Stimulated activated CD8-positive, alpha-beta memory T cell treated with anti-CD3 and anti-CD28 coated beads, Interleukin-12 subunit alpha, Interleukin-12 subunit beta, amount 100 ng/mL, for 4 hours (primary cell): ENCODE data around the gene PIPOX.

Source experiments
- DNase-seq: peaks from one replicate; pipeline ENCODE4 v3.0.0-alpha.2; 2020; ENCODE audit warnings: low read depth

PIPOX gene

DNA sequence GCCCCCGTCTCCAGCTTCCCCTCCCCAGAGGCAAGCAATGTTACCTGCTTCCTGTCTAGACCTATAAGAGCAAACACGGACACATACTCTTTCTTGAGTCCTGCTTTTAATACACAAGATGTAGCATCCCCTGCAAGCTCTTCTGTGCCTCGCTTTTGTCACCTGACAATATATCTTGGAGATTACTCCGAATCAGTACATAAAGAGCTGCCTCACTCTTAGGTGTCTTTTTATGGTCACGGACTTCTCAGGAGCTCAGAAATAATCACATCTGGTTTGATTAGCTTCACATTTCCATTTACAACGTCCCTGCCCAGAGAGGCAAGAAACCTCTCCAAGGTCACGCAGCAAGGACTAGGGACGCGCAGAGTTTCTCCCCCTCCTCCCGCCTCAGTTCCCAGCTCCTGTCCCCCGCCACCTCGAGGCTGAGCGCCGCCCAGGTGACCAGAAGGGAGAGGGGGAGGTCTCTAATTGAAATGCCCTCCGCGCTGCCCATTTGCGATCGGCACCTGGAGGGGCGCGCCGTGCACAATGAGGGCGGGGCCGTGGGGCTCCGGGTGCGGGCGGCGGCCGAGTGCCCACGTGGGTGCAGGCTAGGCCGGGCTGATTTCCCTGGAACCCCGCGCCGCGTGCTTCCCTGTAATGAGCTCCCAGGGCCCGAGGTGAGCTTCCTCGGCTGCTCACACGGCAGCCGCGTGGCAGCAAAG, 23.3 kb upstream of the PIPOX start:
- DNase-seq, result no peak

DNA sequence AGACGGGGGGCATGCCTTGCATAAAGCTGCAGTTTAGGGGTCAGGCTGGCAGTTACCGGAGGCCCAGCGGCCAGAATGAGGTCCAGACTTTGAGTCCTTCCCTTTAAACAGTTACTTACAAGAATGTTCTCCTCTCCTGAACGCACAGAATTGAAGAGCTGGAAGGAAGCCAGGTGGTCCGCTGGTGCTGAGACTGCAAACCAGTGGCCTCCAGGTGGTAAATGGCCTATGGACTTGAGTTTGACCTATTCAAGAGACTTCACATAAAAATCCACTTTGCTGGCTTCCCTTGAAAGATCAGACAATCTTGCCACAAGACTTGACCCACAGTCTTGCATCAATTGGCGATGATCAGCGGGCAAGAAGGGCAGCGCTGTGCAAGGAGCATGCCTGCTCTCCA, 22.4 kb upstream of the PIPOX start:
- no peak for DNase-seq

DNA sequence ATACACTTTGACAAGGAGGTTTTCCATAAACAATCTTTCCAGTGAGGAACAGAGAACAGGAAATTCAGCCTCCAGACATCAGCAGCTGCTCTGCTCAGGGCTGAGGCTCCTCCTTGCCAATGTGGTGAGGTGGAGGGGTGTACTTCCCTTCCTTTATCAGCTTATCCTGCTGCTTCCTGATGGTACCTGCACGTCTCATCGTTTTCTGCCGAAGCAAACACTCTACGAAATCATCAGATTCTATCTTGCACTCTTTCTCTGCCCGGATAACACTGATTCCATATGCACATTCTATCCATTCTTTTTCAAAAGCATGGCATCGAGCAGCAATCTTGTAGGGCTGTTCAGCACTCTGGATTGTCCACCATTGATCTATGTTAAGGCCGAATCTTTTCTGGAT, 21.7 kb upstream of the PIPOX start:
- no peak for DNase-seq

DNA sequence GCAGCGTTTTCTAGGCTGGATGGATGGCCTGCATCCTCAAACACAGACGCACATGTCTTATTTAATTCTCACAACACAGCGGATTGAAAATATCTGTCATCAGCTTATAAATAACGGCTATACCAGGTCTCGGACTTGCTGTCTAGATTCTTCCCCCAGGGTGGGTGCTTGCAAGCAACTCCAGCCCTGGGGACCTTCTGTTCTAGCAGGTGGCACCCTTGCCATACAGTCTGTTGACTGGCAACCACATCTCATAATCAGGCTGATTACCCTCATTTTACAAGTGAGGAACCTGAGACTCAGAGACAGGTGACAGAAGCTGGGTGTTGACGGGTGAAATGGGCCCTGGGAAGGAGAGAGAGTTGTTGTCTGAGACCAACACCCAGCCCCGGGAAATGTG, 20.9 kb upstream of the PIPOX start:
- no peak for DNase-seq

DNA sequence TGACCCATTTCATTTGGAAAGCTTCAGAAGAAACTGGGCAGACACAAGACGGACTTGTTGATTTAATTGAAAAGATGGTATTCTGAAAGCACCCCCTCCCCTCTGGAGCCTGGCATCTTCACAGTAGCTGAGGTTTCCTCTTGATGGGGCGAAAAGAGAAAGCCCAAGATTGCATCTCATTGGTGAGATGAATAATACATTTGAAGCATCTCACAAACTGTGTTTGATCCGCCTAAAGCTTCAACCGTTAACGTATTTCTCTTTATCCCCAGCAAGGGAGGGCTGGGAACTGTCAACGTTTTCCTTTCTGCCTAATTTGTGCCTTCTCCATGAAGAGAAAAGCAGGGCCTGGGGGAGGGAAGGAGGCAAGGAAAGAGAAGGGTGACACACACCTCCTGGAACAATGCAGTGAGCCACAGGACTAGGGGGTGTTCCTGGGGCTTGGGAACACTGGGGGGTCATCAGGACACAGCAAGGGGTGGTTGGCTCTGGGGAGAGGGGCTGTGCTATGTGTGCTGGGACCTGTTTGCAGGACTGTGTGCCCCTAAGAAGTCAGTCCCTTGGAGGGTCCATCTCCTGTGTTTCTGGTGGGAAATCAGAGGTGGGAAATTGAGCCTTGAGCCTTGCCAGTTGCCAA, 18.5 kb upstream of the PIPOX start:
- DNase-seq, result no peak

DNA sequence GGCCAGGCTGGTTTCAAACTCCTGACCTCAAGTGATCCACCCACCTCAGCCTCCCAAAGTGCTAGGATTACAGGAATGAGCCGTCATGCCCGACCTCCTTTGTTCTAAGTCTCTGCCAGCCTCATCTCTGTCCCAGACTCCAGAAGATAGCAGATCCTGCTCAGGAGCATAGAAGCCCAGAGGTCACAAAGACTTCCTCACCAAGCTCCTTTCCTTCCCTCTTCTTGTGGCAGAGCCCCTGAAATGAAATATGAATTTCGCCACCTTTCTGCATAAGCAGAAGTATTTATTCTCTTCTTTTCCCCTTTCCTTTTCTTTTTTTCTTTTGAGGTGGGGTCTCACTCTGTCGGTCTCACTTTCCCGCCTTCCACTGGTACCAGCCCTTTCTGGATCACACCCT, 11.5 kb upstream of the PIPOX start:
- no peak for DNase-seq

DNA sequence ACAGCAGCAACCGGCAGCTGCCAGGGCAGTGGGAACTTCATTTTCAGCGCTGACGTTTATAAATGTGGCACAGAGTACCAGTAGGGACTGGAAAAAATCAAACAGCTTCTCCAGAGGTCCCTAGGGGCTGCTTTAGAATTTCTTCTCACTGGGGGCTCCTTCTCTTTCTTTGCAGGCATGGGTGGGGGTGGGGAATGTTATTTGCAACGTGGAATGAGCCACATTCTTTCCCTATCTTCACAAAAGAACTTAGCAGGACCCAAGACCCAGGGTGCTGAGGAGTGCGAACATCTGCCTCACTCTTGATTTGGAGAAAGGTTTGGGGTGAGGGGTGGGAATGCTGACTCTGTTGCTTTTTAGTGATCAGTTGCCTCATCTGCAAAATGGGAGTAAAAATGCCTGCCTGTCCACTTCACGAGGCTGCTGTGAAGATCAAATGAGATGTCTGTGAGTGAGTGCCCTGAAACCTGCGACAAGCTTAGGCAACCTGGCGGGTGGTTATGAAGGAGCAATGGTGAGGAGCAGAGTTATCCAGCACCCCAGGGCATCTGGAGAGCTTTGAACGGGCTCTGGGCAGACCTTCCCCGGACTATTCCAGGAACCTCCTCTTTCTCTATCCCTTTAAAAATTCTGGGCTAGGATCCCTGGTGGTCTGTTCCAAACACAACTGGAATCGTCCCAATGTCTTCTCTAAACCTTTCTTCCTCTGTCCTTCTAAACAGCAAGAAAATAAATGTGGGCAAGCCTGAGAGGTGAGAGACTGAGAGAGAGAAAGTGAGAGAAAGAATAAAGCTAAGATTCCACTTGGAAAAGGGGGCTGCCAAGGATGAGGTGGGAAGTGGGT, 10.7 kb upstream of the PIPOX start:
- DNase-seq, result no peak

DNA sequence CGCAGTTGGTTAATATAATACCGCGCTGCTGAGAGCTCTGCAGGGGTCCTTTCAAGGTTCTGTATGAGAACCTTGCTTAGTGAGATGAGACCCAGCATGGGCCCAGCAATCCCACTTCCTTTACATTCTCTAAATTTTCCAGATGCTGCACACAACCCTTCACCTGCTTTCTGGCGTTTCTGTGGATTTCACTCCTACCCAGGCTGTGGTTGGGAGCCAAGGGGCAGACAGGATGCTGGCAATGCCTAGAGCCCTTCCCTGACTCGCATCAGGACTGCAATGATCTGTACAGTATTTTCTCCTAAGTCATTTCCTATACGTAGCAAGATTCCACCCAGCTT, 10.1 kb upstream of the PIPOX start:
- no peak for DNase-seq

DNA sequence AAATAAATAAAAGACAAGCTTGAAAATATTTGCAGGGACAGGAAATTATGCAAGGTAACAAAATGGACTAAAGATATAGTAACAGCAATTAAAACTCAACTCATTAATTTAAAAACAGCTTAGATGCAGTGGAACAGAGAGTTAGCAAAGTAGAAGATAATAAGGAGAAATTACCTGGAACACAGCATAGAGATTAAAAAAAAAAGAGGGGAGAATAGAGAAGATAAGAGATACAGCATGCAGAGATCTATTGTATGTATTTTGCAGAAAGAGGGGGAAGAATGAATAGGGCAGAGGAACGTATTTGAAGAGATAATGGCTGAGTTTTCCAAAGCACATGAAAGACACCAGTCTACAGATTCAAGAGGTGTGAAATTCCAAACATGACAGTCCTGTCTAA, 8.4 kb upstream of the PIPOX start:
- DNase-seq, result no peak

DNA sequence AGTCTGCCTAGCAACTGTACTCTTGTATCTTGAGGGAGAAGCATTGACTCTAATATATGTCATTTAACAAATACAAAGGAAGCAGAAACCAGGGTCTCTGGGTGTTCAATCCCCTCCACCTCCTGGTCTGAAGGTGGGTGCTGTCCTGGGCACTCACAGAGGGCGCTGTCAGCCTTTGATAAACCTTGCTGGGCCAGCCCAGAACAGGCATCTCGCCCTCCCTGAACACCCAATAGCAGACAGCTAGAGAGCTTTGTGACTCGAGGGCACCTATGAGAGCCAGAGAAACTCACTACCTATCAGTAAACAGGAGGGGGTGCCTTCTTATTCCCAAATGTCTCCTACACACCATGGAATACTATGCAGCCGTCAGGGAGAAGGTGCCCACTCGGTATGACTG, 6.4 kb upstream of the PIPOX start:
- no peak for DNase-seq

DNA sequence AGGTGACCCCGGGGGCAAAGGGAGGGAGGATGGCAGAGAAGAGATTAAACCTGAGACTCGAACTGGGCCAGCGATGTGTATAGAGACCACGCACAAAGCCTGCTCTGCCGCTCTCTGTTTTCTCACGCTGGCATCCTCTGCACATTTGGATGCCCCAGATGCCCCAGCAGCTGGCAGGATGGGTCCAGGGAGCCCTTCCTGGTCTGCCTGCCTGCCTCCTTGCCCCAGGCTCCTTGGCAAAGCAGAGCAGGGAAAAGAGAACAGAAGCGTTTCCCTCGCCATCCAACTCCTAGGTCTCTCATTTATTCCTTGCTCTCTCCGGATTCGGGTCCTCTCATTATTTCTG, 5.2 kb upstream of the PIPOX start:
- DNase-seq, result no peak

DNA sequence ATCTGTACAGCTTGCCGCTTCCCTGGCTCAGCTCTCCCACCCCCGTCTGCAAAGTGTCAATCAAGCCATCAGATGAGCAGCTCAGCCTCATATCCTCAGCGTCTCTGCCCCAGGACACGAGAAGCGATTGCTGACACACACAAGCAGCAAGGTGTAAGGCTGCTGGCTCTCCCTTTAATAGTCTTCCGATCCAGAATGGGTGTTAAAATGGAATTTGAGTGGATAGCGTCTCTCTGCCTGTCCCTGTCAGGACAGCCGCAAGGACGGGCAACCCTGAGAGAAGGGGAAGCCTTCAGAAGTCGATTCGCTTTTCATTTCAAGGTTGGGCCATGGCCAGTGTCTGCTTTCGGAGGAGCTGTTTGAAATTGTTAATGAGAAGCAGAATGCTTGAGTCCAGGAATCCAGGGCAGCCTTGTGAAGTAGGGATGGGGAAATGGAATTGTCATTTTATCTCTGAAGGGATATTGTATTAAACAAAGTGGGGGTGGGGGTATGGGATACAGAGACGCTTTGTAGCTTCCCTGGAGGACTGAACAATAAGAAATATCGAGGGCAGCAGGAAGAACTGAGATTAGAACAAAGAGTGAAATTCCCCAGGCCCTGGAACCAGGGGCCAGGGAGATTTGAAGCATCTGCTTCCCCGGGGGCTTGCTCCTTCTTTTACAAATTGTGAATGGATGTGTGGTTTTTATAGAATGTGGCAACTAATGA, 4.7 kb upstream of the PIPOX start:
- DNase-seq, result no peak

DNA sequence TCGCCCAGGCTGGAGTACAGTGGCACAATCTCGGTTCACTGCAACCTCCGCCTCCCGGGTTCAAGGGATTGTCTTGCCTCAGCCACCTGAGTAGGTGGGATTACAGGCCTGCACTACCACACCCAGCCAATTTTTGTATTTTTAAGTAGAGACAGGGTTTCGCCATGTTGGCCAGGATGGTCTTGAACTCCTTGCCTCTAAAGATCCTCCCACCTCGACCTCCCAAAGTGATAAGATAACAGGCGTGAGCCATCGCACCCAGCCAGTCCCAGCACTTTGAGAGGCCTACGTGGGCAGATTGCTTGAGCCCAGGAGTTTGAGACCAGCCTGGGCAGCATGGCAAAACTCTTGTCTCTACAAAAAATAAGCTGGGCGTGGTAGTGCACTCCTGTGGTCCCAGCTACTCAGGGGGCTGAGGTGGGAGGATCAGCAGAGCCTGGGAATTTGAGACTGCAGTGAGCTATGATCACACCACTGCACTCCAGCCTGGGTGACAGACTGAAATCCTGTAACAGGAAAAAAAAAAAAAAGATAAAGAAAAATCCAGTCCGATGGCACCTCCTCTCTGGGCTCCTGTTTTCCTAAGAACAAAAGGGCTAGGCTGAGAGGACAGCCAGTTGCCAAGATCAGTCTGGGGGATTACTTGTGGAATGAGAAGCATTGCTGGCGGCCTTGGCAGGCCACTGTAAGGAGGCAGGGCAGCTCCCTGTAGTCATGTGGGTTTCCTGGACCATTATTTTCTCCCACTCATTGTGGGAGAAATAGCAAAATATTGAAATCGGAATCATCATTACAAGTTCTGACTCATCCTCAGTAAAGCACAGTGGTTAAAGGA, 3.0 kb upstream of the PIPOX start:
- no peak for DNase-seq

DNA sequence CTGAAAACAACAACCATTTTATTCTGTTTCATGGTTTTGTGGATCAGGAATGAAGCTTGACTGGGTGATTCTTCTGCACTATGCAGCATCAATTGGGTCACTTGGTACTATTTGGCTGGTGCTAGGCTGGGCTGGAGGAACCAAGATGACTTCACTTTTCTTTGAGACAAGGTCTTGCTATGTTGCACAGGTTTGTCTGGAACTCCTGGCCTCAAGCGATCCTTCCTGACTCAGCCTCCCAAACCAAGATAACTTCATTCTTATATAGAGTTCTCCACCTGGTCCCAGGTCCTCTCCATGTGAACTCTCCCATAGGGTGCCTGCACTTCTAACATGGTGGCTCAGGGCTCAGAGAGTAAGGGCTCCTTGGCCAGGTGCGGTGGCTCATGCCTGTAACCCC, 1.9 kb upstream of the PIPOX start:
- DNase-seq, result no peak

DNA sequence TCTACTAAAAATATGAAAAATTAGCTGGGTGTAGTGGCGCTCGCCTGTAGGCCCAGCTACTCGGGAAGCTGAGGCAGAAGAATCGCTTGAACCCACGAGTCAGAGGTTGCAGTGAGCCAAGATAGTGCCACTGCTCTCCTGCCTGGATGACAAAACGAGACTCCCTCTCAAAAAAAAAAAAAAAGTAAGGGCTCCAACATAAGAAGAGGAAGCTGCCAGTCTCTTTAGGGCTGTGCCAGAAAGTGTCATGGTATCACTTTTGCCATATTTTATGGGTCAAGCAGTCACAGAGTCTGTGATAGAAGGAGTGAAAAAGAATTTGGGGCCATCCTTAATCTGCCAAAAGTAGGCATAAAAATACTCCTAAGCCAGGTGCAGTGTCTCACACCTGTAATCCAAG, 1.4 kb upstream of the PIPOX start:
- no peak for DNase-seq

DNA sequence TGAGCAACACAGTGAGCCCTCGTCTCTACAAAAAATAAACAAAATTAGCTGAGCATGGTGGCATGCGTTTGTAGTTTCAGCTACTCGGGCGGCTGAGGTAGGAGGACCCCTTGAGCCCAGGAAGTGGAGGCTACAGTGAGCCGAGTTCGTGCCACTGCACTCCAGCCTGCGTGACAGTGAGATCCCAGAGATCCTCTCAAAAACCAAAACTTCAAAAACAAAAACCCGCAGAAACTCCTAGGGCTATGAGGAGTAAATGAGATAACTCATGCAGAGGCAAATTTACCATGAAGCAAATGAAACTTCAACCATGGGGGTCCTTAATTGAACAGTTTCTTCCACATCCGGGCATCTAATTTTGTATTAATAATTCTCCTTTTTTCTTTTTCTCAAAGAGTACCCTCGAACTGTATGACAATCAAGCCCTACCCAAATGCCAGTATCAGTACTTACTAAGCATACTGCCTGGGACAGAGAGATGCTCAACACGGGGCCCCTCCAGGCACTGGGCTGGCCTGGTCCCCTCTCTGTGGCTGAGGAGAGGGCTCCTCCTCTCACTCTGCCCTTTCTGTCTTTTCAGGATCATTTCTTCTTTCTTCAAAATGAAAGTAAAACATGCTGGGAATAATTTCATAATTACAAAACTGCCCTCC, 789 bp upstream of the PIPOX start:
- no peak for DNase-seq

DNA sequence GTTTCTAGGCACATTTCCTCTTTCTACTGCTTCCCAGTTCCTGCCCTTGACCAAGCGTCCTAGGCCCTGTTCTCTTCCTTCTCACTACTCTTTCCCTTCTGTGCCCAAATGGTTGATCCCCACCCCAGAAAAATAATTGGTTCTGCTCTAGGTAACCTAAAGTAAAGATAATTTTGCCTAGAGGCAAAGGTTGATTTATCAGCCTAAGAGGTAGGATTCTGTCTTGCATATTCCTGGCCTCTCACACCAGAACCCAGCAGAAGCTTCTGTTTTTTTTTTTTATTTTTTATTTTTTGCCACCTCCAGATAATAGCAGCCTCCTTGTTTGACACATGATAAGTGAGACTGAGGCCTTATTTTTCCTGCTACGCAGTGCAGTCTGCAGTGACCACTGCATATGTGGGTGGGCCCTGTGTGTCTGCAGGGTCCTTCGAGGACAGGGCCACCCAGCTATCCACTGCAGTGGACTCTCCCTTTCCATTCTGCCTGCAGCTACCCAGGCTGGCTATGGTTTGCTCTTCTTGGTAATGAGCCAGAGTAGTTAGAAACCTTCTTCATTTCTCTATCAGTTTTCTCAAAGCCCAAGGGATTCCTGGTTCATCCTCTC, 701 bp downstream of the PIPOX start:
- DNase-seq, result no peak

DNA sequence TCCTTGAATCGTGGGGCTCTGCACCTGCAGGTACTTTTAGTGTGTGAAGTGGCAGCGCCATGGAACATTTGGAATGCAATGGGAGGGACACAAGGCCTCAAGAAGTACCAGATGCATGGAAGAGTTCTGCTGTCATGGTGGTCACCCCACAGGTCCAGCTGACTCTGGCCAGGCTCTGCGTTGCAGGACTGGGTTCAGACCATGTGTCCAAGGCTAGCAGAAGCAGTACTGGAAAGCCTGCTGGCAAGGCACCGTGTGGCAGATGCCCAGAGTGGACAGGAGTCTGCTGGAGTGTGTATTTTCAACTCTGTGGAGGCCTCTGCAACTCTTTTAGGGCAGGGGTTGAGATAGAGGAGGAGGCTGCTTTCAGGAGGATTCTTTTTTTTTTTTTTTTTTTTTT, 2.1 kb downstream of the PIPOX start:
- DNase-seq, result no peak

DNA sequence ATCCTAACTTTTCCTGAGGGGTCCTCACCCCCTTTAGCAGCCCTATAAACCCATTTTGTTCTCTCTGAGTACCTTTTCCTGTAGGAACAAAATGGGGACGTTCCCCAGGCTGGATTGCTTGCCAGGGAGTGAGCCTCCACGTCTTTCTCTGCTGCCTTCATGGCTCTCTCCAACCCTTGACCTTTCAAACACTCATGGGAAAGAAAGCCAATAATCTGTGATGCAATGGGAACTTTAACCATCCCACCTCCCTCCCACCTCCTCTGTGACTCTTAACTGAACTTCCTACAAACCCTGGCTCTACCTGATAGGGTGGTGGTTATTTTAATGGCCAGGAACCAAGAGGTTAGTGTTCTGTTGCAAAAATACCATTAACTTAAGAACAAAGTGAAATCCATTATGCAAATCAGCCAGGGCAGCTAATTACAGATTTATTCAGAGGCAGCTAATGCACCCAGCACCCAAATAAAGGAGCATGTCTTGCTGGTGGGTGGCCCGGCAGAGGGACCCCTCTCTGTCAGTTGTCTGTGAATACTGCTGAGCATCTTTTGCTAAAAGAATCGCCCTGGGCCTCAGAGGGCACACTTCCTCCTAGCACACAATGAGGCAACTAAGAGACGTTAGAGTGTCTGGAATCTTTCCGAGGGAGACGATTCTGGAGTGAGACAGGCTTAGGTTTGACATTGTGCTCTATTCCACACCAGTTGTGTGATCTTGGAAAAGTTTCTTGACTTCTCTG, 3.0 kb downstream of the PIPOX start:
- no peak for DNase-seq

DNA sequence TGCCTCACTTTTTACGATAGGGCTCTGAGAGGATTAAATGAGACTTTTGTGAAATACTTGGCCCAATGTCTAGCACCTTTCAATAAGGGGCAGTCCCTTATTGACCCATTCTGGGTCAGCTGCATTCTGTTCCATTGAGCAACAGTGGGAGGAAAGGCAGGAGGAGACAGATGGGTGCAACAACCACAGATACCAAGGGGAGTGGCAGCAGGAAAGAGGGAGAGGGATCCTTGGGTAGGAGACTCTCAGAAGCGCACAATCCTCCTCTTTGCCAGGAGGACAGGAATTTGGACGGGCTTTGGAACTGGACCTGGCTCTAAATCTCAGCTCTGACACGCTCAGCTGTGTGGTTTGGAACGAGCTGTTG, 3.5 kb downstream of the PIPOX start:
- no peak for DNase-seq
